Fibroblast of lung (primary cell): Measurements from ENCODE around the gene APLF. TPM values are rescaled to one million over a fixed set of nuclear protein-coding genes. Genes with fewer than 3 reads are reported as not detected.

Source experiments
- DNase-seq, 2 donors: peaks; one replicate each; pipeline versions ENCODE4 v3.0.0 to v3.0.0-alpha.2; 2010; ENCODE audit warnings: low read depth in 2 of 2
- H2AFZ ChIP-seq: 2 replicates; pipeline ENCODE4 v1.5.1; 2012; ENCODE audit warnings: low read length, control low read depth, inconsistent platforms
- H3K27ac ChIP-seq: 2 replicates; pipeline ENCODE4 v1.5.1; 2011; ENCODE audit warnings: low read length, control low read depth; ENCODE audit not compliant: insufficient read depth
- H3K27me3 ChIP-seq: 2 replicates; pipeline ENCODE4 v1.5.1; 2011; ENCODE audit warnings: mild to moderate bottlenecking, low read length; ENCODE audit not compliant: control insufficient read depth, insufficient read depth
- H3K36me3 ChIP-seq: 2 replicates; pipeline ENCODE4 v1.5.1; 2011; ENCODE audit warnings: low read length; ENCODE audit not compliant: control insufficient read depth, insufficient read depth
- H3K4me1 ChIP-seq: 2 replicates; pipeline ENCODE4 v1.5.1; 2011; ENCODE audit warnings: low read length; ENCODE audit not compliant: control insufficient read depth, insufficient read depth; ENCODE audit errors: extremely low read depth
- H3K4me2 ChIP-seq: 2 replicates; pipeline ENCODE4 v1.5.1; 2011; ENCODE audit warnings: low read length, control low read depth; ENCODE audit not compliant: insufficient read depth; ENCODE audit errors: extremely low read depth
- H3K4me3 ChIP-seq, 4 experiments: fragments of 200-600 bp in 1 of 4; sonication (generic) in 1 of 4; replicated peaks in 1 of 4; 2 replicates each; pipeline ENCODE4 v1.5.1; 2011 to 2016; ENCODE audit warnings: low read length in 4 of 4, low read depth in 3 of 4, mild to moderate bottlenecking in 3 of 4, control low read depth in 2 of 4, inconsistent platforms in 1 of 4, mixed read lengths in 1 of 4; ENCODE audit not compliant: insufficient read depth in 1 of 4; ENCODE audit errors: control extremely low read depth in 1 of 4
- H3K79me2 ChIP-seq: 2 replicates; pipeline ENCODE4 v1.5.1; 2012; ENCODE audit warnings: mild to moderate bottlenecking, low read length, inconsistent platforms; ENCODE audit not compliant: control insufficient read depth, insufficient read depth
- H3K9ac ChIP-seq: 2 replicates; pipeline ENCODE4 v1.5.1; 2011; ENCODE audit warnings: mild to moderate bottlenecking, low read length, control low read depth; ENCODE audit not compliant: insufficient read depth
- H3K9me3 ChIP-seq: 2 replicates; pipeline ENCODE4 v1.5.1; 2012; ENCODE audit warnings: low read depth, low read length; ENCODE audit not compliant: control insufficient read depth, insufficient read depth
- H4K20me1 ChIP-seq: 2 replicates; pipeline ENCODE4 v1.5.1; 2011; ENCODE audit warnings: low read length; ENCODE audit not compliant: control insufficient read depth, insufficient read depth; ENCODE audit errors: extremely low read depth
- CTCF ChIP-seq, 2 donors: IDR thresholded peaks in 1 of 2; conservative IDR thresholded peaks in 1 of 2; 1 replicate in 1 of 2; 2 replicates in 1 of 2; pipeline ENCODE4 v1.5.1; 2011 to 2012; ENCODE audit warnings: low read length in 2 of 2, control low read depth in 1 of 2, inconsistent platforms in 1 of 2, low read depth in 1 of 2, mild to moderate bottlenecking in 1 of 2
- EZH2 ChIP-seq: IDR thresholded peaks from 2 replicates; pipeline ENCODE4 v1.5.1; 2012; ENCODE audit warnings: low read length, control low read depth, mild to moderate bottlenecking; ENCODE audit errors: missing control alignments
- polyA plus RNA-seq, 2 donors: library from polyadenylated mRNA; depleted of rRNA in 1 of 2; stranded (reverse) in 1 of 2; unstranded in 1 of 2; fragments of >200 nt; gene quantifications; 2 replicates each; pipeline ENCODE4 v1.2.1, GENCODE V29; 2011 to 2012; ENCODE audit warnings: missing spikeins in 1 of 2
- total RNA-seq: library from RNA; depleted of rRNA; stranded (reverse); fragments of >200 nt; gene quantifications from 2 replicates; pipeline ENCODE4 v1.2.1, GENCODE V29; 2014

APLF gene
- total and polyA plus RNA-seq, 2 donors (not counting 1 experiment from before 2014, with no cell fraction given), result 1.6 to 9.4 TPM

GRCh38 chr2:68453761-68454360 lies 13.5 kb upstream of the APLF start:
- Histone ChIP-seq H4K20me1 (no peaks in the 10 kb centered on the region), H3K27me3 (no peaks in the 10 kb centered on the region), H3K4me3 (no peak overlapping the region), H3K9me3 (no peaks in the 10 kb centered on the region), H3K9ac (no peak overlapping the region), H3K36me3 (no peaks in the 10 kb centered on the region), H3K27ac (no peak overlapping the region), H3K79me2 (no peaks in the 10 kb centered on the region), H3K4me1 (peaks cover 5% of the 10 kb centered on the region), H3K4me2 (no peak overlapping the region), H2AFZ (no peak overlapping the region)
- TF ChIP-seq EZH2, result no peak
- TF ChIP-seq CTCF (conservative IDR thresholded peaks at IDR 0.05 in 1 of 2, IDR thresholded peaks at IDR 0.05 in 1 of 2; ENCODE audit: low read depth in 1 of 2, low read length in 2 of 2), result no peak
- DNase-seq, result no peak

GRCh38 chr2:68454719-68455118 lies 12.7 kb upstream of the APLF start:
- no peak for TF ChIP-seq EZH2
- no peak for TF ChIP-seq CTCF (conservative IDR thresholded peaks at IDR 0.05 in 1 of 2, IDR thresholded peaks at IDR 0.05 in 1 of 2; ENCODE audit: low read depth in 1 of 2, low read length in 2 of 2)
- H2AFZ ChIP-seq, result no peak overlapping the region
- H3K79me2 ChIP-seq, result no peaks in the 10 kb centered on the region
- H3K27me3 ChIP-seq, result no peaks in the 10 kb centered on the region
- H3K9ac ChIP-seq, result no peak overlapping the region
- no peaks in the 10 kb centered on the region for H3K36me3 ChIP-seq
- H3K4me3 ChIP-seq, result no peak overlapping the region
- no peak overlapping the region for H3K4me2 ChIP-seq
- no peaks in the 10 kb centered on the region for H3K9me3 ChIP-seq
- DNase-seq, result no peak
- H3K4me1 ChIP-seq, result peaks cover 5% of the 10 kb centered on the region
- H4K20me1 ChIP-seq, result no peaks in the 10 kb centered on the region
- H3K27ac ChIP-seq, result no peak overlapping the region

GRCh38 chr2:68456198-68456597 lies 11.2 kb upstream of the APLF start:
- Histone ChIP-seq H3K4me1 (peaks cover 5% of the 10 kb centered on the region), H3K4me2 (no peak overlapping the region), H3K4me3 (no peak overlapping the region), H3K27me3 (no peaks in the 10 kb centered on the region), H4K20me1 (no peaks in the 10 kb centered on the region), H3K79me2 (no peaks in the 10 kb centered on the region), H3K9me3 (no peaks in the 10 kb centered on the region), H2AFZ (no peak overlapping the region), H3K27ac (no peak overlapping the region), H3K36me3 (no peaks in the 10 kb centered on the region), H3K9ac (no peak overlapping the region)
- DNase-seq, result no peak
- no peak for TF ChIP-seq EZH2
- TF ChIP-seq CTCF (conservative IDR thresholded peaks at IDR 0.05 in 1 of 2, IDR thresholded peaks at IDR 0.05 in 1 of 2; ENCODE audit: low read depth in 1 of 2, low read length in 2 of 2), result no peak
